ENCODE results near the gene ZNHIT2. TPM values are rescaled to one million over a fixed set of nuclear protein-coding genes. Genes with fewer than 3 reads are reported as not detected.

ZNHIT2 gene
- 5.1 TPM for polyA plus RNA-seq (2013, experiment 1 of 2)
- polyA plus RNA-seq (2013, experiment 2 of 2): 5.0 TPM

DNA sequence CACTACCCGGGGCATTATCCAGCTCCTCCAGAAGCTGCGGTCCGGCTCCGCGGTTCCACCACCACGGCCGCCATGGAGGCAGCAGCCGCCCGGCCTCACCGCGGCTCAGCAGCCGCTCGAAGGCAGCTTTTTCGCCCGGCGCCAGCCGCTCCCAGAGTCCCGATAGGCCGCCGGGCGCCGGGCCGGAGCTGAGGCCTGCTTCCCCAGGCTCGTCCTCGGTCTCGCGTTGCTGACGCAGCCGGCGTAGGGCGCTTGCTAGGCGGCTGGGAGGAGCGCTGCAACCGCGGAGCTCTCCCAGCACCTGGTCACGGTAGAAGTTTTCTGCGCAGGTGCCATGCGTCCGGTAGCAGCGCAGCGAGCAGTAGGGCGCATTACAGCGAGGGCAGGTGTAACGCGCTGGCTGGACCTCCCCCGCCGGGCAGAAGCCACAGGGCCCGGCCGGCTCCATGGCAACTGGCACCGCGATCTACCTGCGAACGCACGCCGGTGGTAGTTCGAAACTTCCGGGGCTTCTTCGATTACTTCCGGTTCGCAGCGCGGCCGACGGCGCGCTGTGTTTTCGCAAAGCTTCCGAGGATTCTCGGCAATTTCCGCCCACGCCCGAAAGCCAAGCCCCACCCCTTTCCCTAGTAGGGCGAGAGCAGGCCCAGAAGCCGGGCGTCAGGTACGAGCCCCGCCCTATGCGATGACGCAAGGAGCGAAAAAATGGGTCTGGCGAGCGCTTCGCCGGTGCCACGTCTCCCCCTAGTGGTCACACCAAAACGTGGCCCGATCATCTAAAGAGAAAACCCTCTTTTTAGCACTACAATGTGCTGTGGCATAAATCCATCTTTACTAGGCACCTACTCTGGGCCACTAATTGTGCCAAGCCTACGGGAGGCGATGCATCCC, at the start of gene ZNHIT2:
TSS of gene ZNHIT2 (minus strand) at position 496 of the 891 bp plus-strand sequence. CDS start at position 448, 48 bp downstream.
- no peak within 1 kb of the TSS for H2BK15ac ChIP-seq (ENCODE audit: low read depth, poor library complexity, severe bottlenecking)
- H3K18ac ChIP-seq (ENCODE audit: low read depth in 1 of 2, low read length in 2 of 2): peak within 1 kb of the TSS; percentile 41 to 94
- no peak within 1 kb of the TSS for H3K23ac ChIP-seq (ENCODE audit: low read length in 2 of 2)
- peak within 1 kb of the TSS; percentile 86 to 96 for H3K4me3 ChIP-seq (ENCODE audit: insufficient read depth in 1 of 2, low read depth in 1 of 2, low read length in 2 of 2)
- H3K4me2 ChIP-seq (ENCODE audit: low read length, poor library complexity, severe bottlenecking): peak within 1 kb of the TSS; percentile 79
- peak within 1 kb of the TSS; percentile 79 for H2AFZ ChIP-seq (ENCODE audit: low read depth, low read length)
- peak within 1 kb of the TSS; percentile 80 for H3K27ac ChIP-seq (ENCODE audit: low read length, poor library complexity, severe bottlenecking)
- no peak within 1 kb of the TSS for H2BK12ac ChIP-seq (ENCODE audit: low read length in 2 of 2)
- H3K9ac ChIP-seq (ENCODE audit: low read length): peak within 1 kb of the TSS; percentile 98
- no peak within 1 kb of the TSS for H2AK5ac ChIP-seq (ENCODE audit: low read length, severe bottlenecking)
- peak within 1 kb of the TSS; percentile 89 for H4K8ac ChIP-seq (ENCODE audit: low read length)
- H3K4me1 ChIP-seq (ENCODE audit: control insufficient read depth, insufficient read depth, low read depth, low read length): peaks cover 35% of the 10 kb centered on the region
- under 1% methylated on average over 89 of the region's 89 CpGs for WGBS
- no peaks in the 10 kb centered on the region for H3K27me3 ChIP-seq (ENCODE audit: control insufficient read depth in 1 of 2, insufficient read depth in 1 of 2, low read length in 2 of 2)
- no peak within 1 kb of the TSS for H2BK120ac ChIP-seq (ENCODE audit: low read depth, low read length)
- peak within 1 kb of the TSS; percentile 83 for H4K91ac ChIP-seq (ENCODE audit: low read length)
- peak; percentile 98 for DNase-seq
- H2BK5ac ChIP-seq (ENCODE audit: low read depth, low read length, poor library complexity, severe bottlenecking): peak within 1 kb of the TSS; percentile 50
- H3K36me3 ChIP-seq (ENCODE audit: control insufficient read depth in 1 of 2, insufficient read depth in 2 of 2, low read depth in 1 of 2, low read length in 2 of 2): peaks cover 50 to 53% of the 10 kb centered on the region in 2 experiments
- H3K79me1 ChIP-seq (replicated peaks; ENCODE audit: low read length, poor library complexity, severe bottlenecking): peaks cover 20% of the 10 kb centered on the region
- no peaks in the 10 kb centered on the region for H3K9me3 ChIP-seq (ENCODE audit: control insufficient read depth, low read length)
- peak within 1 kb of the TSS in 1 of 2 experiments; percentile 92 for H3K14ac ChIP-seq (ENCODE audit: low read length in 2 of 2)
- peak within 1 kb of the TSS; percentile 81 to 83 for H3K4ac ChIP-seq (ENCODE audit: low read depth in 1 of 2, low read length in 2 of 2)

DNA sequence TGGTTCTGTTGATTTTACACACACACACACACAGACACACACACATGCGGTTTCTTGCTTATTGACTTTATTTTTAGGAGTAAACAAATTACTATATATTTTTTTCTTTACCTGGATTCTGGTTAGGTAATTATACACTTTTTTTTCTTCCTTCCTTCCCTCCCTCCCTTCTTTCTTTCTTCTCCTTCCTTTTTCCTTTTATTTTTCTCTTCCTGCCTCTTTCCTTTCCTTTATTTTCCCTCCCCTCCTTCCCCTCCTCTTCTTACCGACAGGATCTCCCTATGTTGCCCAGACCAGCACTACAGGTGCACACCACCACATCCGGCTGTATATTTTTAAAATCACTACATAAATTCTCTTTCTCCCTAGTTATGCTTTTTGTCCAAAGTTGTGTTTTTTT, 49.4 kb upstream of the ZNHIT2 start:
- H3K4me3 ChIP-seq (ENCODE audit: insufficient read depth in 1 of 2, low read depth in 1 of 2, low read length in 2 of 2): no peak overlapping the region
- H3K9me3 ChIP-seq (ENCODE audit: control insufficient read depth, low read length): no peaks in the 10 kb centered on the region
- no peak overlapping the region for H3K18ac ChIP-seq (ENCODE audit: low read depth in 1 of 2, low read length in 2 of 2)
- H3K23ac ChIP-seq (ENCODE audit: low read length in 2 of 2): no peak overlapping the region
- H4K8ac ChIP-seq (ENCODE audit: low read length): no peak overlapping the region
- H2BK5ac ChIP-seq (ENCODE audit: low read depth, low read length, poor library complexity, severe bottlenecking): no peak overlapping the region
- no peak overlapping the region for H2BK15ac ChIP-seq (ENCODE audit: low read depth, poor library complexity, severe bottlenecking)
- no peak overlapping the region for H3K4ac ChIP-seq (ENCODE audit: low read depth in 1 of 2, low read length in 2 of 2)
- H4K91ac ChIP-seq (ENCODE audit: low read length): no peak overlapping the region
- H2BK120ac ChIP-seq (ENCODE audit: low read depth, low read length): no peak overlapping the region
- no peaks in the 10 kb centered on the region for H3K79me1 ChIP-seq (replicated peaks; ENCODE audit: low read length, poor library complexity, severe bottlenecking)
- H3K14ac ChIP-seq (ENCODE audit: low read length in 2 of 2): no peak overlapping the region
- H3K36me3 ChIP-seq (ENCODE audit: control insufficient read depth in 1 of 2, insufficient read depth in 2 of 2, low read depth in 1 of 2, low read length in 2 of 2): no peaks in the 10 kb centered on the region
- DNase-seq: no peak
- H2AFZ ChIP-seq (ENCODE audit: low read depth, low read length): no peak overlapping the region
- H2AK5ac ChIP-seq (ENCODE audit: low read length, severe bottlenecking): no peak overlapping the region
- H3K9ac ChIP-seq (ENCODE audit: low read length): no peak overlapping the region
- WGBS: 100% methylated on average over 1 of the region's 3 CpGs
- H3K27ac ChIP-seq (ENCODE audit: low read length, poor library complexity, severe bottlenecking): no peak overlapping the region
- no peak overlapping the region for H2BK12ac ChIP-seq (ENCODE audit: low read length in 2 of 2)
- H3K4me1 ChIP-seq (ENCODE audit: control insufficient read depth, insufficient read depth, low read depth, low read length): peaks cover 6% of the 10 kb centered on the region
- H3K27me3 ChIP-seq (ENCODE audit: control insufficient read depth in 1 of 2, insufficient read depth in 1 of 2, low read length in 2 of 2): no peaks in the 10 kb centered on the region
- no peak overlapping the region for H3K4me2 ChIP-seq (ENCODE audit: low read length, poor library complexity, severe bottlenecking)

DNA sequence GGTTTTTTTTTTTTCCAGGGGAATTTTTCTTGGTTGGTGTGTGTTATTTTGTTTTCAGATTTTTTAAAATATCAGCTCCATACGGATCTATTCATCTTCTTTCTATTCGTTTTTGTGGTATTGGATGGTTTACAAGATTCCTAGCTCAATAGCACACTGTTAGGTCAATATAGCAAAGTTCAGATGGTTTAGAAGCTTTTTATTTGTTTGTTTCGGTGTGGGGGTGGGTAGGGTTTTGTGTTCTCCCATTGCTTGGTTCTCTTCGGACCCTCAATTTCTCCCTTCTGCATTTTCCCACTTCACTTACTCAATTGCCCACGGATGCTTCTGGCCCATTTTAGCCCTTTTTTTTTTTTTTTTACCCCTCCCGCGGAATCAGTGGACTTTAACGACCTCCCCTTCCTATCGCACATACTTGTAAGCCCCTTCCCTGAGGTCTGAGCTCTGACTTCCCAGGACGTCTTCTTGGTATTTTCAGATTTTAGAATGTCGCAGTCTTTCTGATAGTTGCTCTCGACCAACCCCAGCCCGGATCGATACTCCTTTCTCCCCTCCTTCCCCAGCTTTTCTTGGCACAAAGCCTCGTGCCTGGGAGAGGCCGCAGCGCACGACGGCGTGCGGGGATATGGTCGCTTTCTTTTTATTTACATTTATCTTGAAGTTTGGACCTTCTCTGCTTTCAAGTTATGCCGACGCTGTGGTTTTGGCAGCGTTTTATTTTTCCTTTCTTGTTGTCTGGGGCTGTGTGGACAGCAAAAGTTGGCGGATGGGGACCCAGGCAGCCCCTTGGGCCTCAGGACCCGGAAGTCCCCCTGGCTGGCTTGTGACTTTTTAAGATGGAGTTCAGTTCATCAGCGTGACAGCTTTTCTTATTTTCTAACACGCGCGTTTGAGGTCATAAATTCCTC, 48.2 kb upstream of the ZNHIT2 start:
- H4K8ac ChIP-seq (ENCODE audit: low read length): no peak overlapping the region
- H2AK5ac ChIP-seq (ENCODE audit: low read length, severe bottlenecking): no peak overlapping the region
- DNase-seq: no peak
- WGBS: 81% methylated on average over 26 of the region's 31 CpGs
- no peak overlapping the region for H3K23ac ChIP-seq (ENCODE audit: low read length in 2 of 2)
- no peak overlapping the region for H3K27ac ChIP-seq (ENCODE audit: low read length, poor library complexity, severe bottlenecking)
- no peak overlapping the region for H2AFZ ChIP-seq (ENCODE audit: low read depth, low read length)
- peak overlapping the region in 1 of 2 experiments; percentile 70 for H3K4me3 ChIP-seq (ENCODE audit: insufficient read depth in 1 of 2, low read depth in 1 of 2, low read length in 2 of 2)
- H3K36me3 ChIP-seq (ENCODE audit: control insufficient read depth in 1 of 2, insufficient read depth in 2 of 2, low read depth in 1 of 2, low read length in 2 of 2): no peaks in the 10 kb centered on the region
- no peaks in the 10 kb centered on the region for H3K27me3 ChIP-seq (ENCODE audit: control insufficient read depth in 1 of 2, insufficient read depth in 1 of 2, low read length in 2 of 2)
- no peaks in the 10 kb centered on the region for H3K9me3 ChIP-seq (ENCODE audit: control insufficient read depth, low read length)
- H4K91ac ChIP-seq (ENCODE audit: low read length): no peak overlapping the region
- no peak overlapping the region for H3K4ac ChIP-seq (ENCODE audit: low read depth in 1 of 2, low read length in 2 of 2)
- no peak overlapping the region for H3K18ac ChIP-seq (ENCODE audit: low read depth in 1 of 2, low read length in 2 of 2)
- H3K9ac ChIP-seq (ENCODE audit: low read length): peak overlapping the region; percentile 86
- no peak overlapping the region for H3K4me2 ChIP-seq (ENCODE audit: low read length, poor library complexity, severe bottlenecking)
- H2BK120ac ChIP-seq (ENCODE audit: low read depth, low read length): no peak overlapping the region
- no peak overlapping the region for H2BK12ac ChIP-seq (ENCODE audit: low read length in 2 of 2)
- H2BK5ac ChIP-seq (ENCODE audit: low read depth, low read length, poor library complexity, severe bottlenecking): no peak overlapping the region
- H2BK15ac ChIP-seq (ENCODE audit: low read depth, poor library complexity, severe bottlenecking): no peak overlapping the region
- peaks cover 6% of the 10 kb centered on the region for H3K4me1 ChIP-seq (ENCODE audit: control insufficient read depth, insufficient read depth, low read depth, low read length)
- no peak overlapping the region for H3K14ac ChIP-seq (ENCODE audit: low read length in 2 of 2)
- H3K79me1 ChIP-seq (replicated peaks; ENCODE audit: low read length, poor library complexity, severe bottlenecking): no peaks in the 10 kb centered on the region

DNA sequence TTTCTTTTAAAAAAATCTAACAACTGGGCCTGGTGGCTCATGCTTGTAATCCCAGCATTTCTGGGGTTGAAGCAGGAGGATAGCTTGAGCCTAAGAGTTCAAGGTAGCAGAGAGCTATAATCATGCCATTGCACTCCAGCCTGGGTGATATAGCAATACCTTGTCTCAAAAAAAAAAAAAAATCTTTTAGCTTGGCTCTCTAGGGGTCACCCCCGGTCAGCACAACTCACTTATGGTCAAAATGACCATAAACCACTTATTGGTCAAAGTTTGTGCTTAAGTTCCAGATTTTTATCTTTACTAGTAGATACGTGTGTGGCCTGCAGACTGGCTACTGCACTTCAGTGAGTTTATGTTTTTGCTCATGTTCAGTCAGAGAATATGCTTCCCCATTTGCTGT, 46.2 kb upstream of the ZNHIT2 start:
- Histone ChIP-seq H4K91ac (ENCODE audit: low read length) (no peak overlapping the region), H2BK5ac (ENCODE audit: low read depth, low read length, poor library complexity, severe bottlenecking) (no peak overlapping the region), H3K79me1 (replicated peaks; ENCODE audit: low read length, poor library complexity, severe bottlenecking) (no peaks in the 10 kb centered on the region), H3K14ac (ENCODE audit: low read length in 2 of 2) (no peak overlapping the region), H2BK120ac (ENCODE audit: low read depth, low read length) (no peak overlapping the region), H3K9me3 (ENCODE audit: control insufficient read depth, low read length) (no peaks in the 10 kb centered on the region), H3K4me3 (ENCODE audit: insufficient read depth in 1 of 2, low read depth in 1 of 2, low read length in 2 of 2) (no peak overlapping the region), H3K18ac (ENCODE audit: low read depth in 1 of 2, low read length in 2 of 2) (no peak overlapping the region), H3K23ac (ENCODE audit: low read length in 2 of 2) (no peak overlapping the region), H3K27me3 (ENCODE audit: control insufficient read depth in 1 of 2, insufficient read depth in 1 of 2, low read length in 2 of 2) (peaks cover 0 to 3% of the 10 kb centered on the region in 2 experiments), H2AK5ac (ENCODE audit: low read length, severe bottlenecking) (no peak overlapping the region), H2AFZ (ENCODE audit: low read depth, low read length) (no peak overlapping the region), H3K36me3 (ENCODE audit: control insufficient read depth in 1 of 2, insufficient read depth in 2 of 2, low read depth in 1 of 2, low read length in 2 of 2) (no peaks in the 10 kb centered on the region), H3K4me2 (ENCODE audit: low read length, poor library complexity, severe bottlenecking) (no peak overlapping the region), H4K8ac (ENCODE audit: low read length) (no peak overlapping the region), H3K4me1 (ENCODE audit: control insufficient read depth, insufficient read depth, low read depth, low read length) (no peaks in the 10 kb centered on the region), H2BK15ac (ENCODE audit: low read depth, poor library complexity, severe bottlenecking) (no peak overlapping the region), H2BK12ac (ENCODE audit: low read length in 2 of 2) (no peak overlapping the region), H3K27ac (ENCODE audit: low read length, poor library complexity, severe bottlenecking) (no peak overlapping the region), H3K4ac (ENCODE audit: low read depth in 1 of 2, low read length in 2 of 2) (no peak overlapping the region), H3K9ac (ENCODE audit: low read length) (no peak overlapping the region)
- WGBS: 48% methylated on average over 1 of the region's 2 CpGs
- no peak for DNase-seq

All from mesenchymal stem cell (in vitro differentiated cells and primary cell).